Mucosa of descending colon (tissue), 3 donors: ENCODE data around the gene ARRDC3. TPM values are rescaled to one million over a fixed set of nuclear protein-coding genes. Genes with fewer than 3 reads are reported as not detected.

Source experiments
- ATAC-seq: fragments of 200-7000 bp; cut with Tn5 transposase; one replicate; pipeline ENCODE4 v1.9.1; 2020; ENCODE audit warnings: mild to moderate bottlenecking, moderate library complexity
- DNase-seq, 3 donors: peaks; one replicate each; pipeline ENCODE4 v3.0.0-alpha.2; 2020
- H3K36me3 ChIP-seq: fragments of 200-600 bp; one replicate; pipeline ENCODE4 v1.8.0; 2021; ENCODE audit warnings: low read depth, mild to moderate bottlenecking
- H3K4me1 ChIP-seq: fragments of 200-600 bp; one replicate; pipeline ENCODE4 v1.8.0; 2021; ENCODE audit warnings: low read depth, mild to moderate bottlenecking
- H3K4me3 ChIP-seq: fragments of 200-600 bp; one replicate; pipeline ENCODE4 v1.8.0; 2021; ENCODE audit warnings: mild to moderate bottlenecking
- H3K9me3 ChIP-seq: fragments of 200-600 bp; one replicate; pipeline ENCODE4 v1.8.0; 2021; ENCODE audit warnings: mild to moderate bottlenecking
- intact Hi-C, 2 donors: fragments of 100-400 bp; cut with DNase I in 1 of 2; cut with micrococcal nuclease in 1 of 2; formaldehyde crosslinking; loops; one replicate each; pipeline versions ENCODE4 v1.11.0 to v1.11.1; 2022; cut with DNase I, micrococcal nuclease
- total RNA-seq, 3 donors: library from RNA; stranded (reverse); fragmentation: NEBNext Ultra II Directional in 2 of 3; extraction: Animal tissue kit (Norgen Biotek cat#: 25700) in 2 of 3; gene quantifications; one replicate each; pipeline versions ENCODE4 v1.2.1 to v1.2.4, GENCODE V29; 2021 to 2023
- TF ChIP-seq, protein P1 (sequence below): fragments of 200-600 bp; IDR thresholded peaks from one replicate; pipeline ENCODE4 v1.8.0; 2022; ENCODE audit warnings: antibody characterized with exemption, mild to moderate bottlenecking
- donor health status: DM: no; HTN: no; CAD: no; lungs with moderate emphysema.
- donor health status: DM: no; HTN: no; CAD: no.
- donor health status: DM: no; HTN: yes; CAD: no.

ARRDC3 gene
- total RNA-seq, 3 donors from 2014 or later, result 32.5 to 39.6 (median 38.0) TPM

DNA sequence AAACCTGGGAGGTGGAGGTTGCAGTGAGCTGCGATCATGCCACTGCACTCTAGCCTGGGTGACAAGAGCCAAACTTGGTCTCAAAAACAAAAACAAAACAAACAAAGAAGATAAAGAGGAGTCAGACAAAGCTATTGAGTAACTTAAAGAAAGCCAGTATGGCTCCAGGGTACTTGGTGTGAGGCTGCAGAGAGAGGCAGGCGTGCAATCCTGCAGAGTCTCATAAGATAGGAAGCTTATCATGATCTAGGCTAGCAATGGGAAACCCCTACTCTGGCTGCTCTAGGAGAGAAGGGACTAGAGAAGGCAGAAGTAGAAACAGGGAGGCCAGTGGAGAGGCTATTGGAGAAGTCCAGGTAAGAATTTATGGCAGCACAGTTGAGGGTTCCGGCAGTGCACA lies 42.0 kb downstream of the ARRDC3 start:
- TF ChIP-seq, protein P1, sequence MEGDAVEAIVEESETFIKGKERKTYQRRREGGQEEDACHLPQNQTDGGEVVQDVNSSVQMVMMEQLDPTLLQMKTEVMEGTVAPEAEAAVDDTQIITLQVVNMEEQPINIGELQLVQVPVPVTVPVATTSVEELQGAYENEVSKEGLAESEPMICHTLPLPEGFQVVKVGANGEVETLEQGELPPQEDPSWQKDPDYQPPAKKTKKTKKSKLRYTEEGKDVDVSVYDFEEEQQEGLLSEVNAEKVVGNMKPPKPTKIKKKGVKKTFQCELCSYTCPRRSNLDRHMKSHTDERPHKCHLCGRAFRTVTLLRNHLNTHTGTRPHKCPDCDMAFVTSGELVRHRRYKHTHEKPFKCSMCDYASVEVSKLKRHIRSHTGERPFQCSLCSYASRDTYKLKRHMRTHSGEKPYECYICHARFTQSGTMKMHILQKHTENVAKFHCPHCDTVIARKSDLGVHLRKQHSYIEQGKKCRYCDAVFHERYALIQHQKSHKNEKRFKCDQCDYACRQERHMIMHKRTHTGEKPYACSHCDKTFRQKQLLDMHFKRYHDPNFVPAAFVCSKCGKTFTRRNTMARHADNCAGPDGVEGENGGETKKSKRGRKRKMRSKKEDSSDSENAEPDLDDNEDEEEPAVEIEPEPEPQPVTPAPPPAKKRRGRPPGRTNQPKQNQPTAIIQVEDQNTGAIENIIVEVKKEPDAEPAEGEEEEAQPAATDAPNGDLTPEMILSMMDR, result no peak
- Histone ChIP-seq H3K4me3 (no peak overlapping the region), H3K9me3 (no peaks in the 10 kb centered on the region), H3K4me1 (no peaks in the 10 kb centered on the region), H3K36me3 (no peaks in the 10 kb centered on the region)
- intact Hi-C loops, result no loop called here
- no peak for DNase-seq
- ATAC-seq, result no peak

DNA sequence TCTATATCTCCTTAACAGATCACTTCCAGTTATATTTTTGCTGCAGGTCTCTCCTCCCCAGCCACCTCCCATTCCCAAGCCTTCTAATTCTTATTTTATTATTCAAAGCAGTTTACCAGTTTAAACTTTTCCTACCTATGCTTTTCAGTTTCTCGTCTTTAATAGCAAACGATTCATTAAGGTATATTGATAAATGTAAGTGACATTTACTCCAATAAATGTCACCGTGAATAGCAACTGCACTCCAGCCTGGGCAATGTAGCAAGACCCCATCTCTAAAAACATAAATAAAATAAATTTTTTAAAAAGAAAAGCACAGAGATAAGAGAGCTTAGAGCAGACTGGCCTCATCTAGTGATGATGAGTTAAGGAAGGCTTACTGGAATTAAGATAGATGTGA lies 42.6 kb downstream of the ARRDC3 start:
- no peak for ATAC-seq
- no peaks in the 10 kb centered on the region for H3K9me3 ChIP-seq
- no peak overlapping the region for H3K4me3 ChIP-seq
- H3K4me1 ChIP-seq, result no peaks in the 10 kb centered on the region
- intact Hi-C loops, result no loop called here
- TF ChIP-seq, protein P1, result no peak
- H3K36me3 ChIP-seq, result no peaks in the 10 kb centered on the region
- no peak for DNase-seq

DNA sequence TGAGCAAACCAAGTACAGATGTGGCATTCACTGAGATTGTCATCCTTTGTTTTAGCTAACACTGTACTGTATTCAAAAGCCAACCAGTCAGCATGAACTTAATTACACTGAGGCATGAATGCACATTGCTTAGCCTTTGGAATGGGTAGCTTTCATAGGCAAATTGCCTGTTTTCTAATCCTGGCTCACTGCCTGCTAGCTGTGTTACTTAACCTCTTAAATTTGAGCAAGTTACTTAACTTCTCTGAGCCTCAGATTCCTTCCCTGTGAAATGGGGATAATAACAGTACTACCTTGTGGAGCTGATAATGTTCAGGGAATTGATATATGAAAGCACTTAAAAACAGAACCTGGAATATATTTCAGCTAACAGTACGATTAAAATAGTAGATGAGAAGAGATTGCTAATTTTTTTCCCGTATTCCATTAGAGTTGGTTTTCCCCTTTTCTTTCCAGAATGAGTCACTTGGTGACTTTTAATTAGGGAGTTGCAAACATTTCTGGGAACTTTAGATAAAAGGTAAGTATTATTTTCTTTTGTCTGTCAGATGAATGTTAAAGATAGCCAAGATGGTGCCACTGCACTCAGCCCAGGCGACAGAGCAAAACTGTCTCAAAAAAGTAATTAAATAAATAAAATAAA lies 43.9 kb downstream of the ARRDC3 start:
- H3K9me3 ChIP-seq, result no peaks in the 10 kb centered on the region
- no peak for ATAC-seq
- no peaks in the 10 kb centered on the region for H3K4me1 ChIP-seq
- TF ChIP-seq, protein P1, result no peak
- intact Hi-C loops, result no loop called here
- no peaks in the 10 kb centered on the region for H3K36me3 ChIP-seq
- H3K4me3 ChIP-seq, result no peak overlapping the region
- DNase-seq, result peak in 1 of 3 donors; percentile 7

DNA sequence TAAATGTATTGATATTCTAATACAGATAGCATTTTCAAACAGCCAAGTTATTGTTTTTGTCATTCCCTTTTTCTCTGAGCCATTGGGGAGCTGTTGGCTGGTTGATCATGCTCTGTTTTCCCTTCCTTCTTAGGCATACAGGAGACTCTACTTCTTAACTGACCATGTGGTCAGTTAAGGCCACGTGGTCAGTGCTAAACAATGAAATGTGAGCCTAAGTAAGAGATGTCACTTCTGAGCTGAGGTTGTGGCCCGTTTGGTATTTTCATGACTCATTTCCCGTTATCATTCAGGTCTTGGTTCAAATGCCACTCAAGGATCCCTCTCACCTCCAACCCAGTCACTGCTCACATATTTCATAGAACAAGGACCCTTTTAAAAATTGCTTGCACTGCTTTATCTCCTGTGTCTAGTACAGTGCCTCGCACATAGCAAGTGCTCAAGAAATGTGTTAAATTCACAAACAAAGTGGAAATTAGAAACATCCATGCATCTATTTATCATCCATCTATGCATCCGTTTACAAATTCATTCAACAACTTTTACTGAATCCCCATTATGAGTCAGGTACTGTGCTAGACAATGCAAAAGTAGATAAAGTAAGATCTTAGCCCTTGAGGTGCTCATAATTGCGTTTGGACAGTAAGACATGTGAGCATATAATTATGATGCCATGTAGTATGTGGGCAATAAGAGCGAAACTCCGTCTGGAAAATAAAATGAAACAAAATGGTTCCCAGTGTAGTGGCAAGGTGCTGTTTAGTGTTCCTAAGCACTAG lies 50.7 kb downstream of the ARRDC3 start:
- Histone ChIP-seq H3K36me3 (no peaks in the 10 kb centered on the region), H3K9me3 (no peaks in the 10 kb centered on the region), H3K4me1 (no peaks in the 10 kb centered on the region), H3K4me3 (no peak overlapping the region)
- TF ChIP-seq, protein P1, result no peak
- intact Hi-C loops, result no loop called here
- ATAC-seq (no peak), DNase-seq (no peak)

DNA sequence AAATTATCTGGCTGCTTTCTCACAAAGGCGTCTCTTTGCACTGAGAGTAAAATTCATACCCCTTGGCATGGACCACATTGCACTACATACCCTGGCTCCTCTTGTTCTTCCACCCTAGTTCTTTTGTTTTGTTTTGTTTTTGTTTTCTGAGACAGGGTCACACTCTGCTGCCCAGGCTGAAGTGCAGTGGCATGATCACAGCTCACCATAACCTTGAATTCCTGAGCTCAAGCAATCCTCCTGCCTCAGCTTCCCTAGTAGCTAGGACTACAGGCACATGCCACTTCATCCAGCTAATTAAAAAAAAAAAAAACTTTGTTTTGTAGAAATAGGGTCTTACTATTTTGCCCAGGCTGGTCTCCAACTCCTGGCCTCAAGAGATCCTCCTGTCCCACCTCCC lies 51.4 kb downstream of the ARRDC3 start:
- intact Hi-C loops, result no loop called here
- Histone ChIP-seq H3K4me1 (no peaks in the 10 kb centered on the region), H3K4me3 (no peak overlapping the region), H3K9me3 (no peaks in the 10 kb centered on the region), H3K36me3 (no peaks in the 10 kb centered on the region)
- ATAC-seq, result no peak
- TF ChIP-seq, protein P1, result no peak
- no peak for DNase-seq
